ENCODE measurements around the gene MAP3K5.
A peak's percentile ranks its signal among the peaks of the same experiment; 100 is the strongest.

The MAP3K5 gene

GRCh38 chr6:136652656-136653055 lies 139.6 kb downstream of the MAP3K5 start:
- in situ Hi-C loops (cut with MboI; ENCODE audit: low pct_unique_long_range_greater_than_20kb, low sequenced_read_pairs, unreplicated experiment), result no loop called here
- DNase-seq (ENCODE audit: low spot score), result no peak
- no peak for TF ChIP-seq CTCF (IDR thresholded peaks at IDR 0.05; ENCODE audit: extremely low read depth, insufficient read depth, missing control alignments)

GRCh38 chr6:136651982-136652381 lies 140.3 kb downstream of the MAP3K5 start:
- in situ Hi-C loops (cut with MboI; ENCODE audit: low pct_unique_long_range_greater_than_20kb, low sequenced_read_pairs, unreplicated experiment), result no loop called here
- TF ChIP-seq CTCF (IDR thresholded peaks at IDR 0.05; ENCODE audit: extremely low read depth, insufficient read depth, missing control alignments), result no peak
- no peak for DNase-seq (ENCODE audit: low spot score)

GRCh38 chr6:136647363-136647852 lies 144.9 kb downstream of the MAP3K5 start:
- in situ Hi-C loops (cut with MboI; ENCODE audit: low pct_unique_long_range_greater_than_20kb, low sequenced_read_pairs, unreplicated experiment), result loop anchor here (10.0 kb wide), 1 partner anchor 147 kb away; the partner anchor contains the start of gene MAP3K5
- no peak for TF ChIP-seq CTCF (IDR thresholded peaks at IDR 0.05; ENCODE audit: extremely low read depth, insufficient read depth, missing control alignments)
- DNase-seq (ENCODE audit: low spot score), result peak; percentile 38

GRCh38 chr6:136646377-136646776 lies 145.9 kb downstream of the MAP3K5 start:
- no peak for TF ChIP-seq CTCF (IDR thresholded peaks at IDR 0.05; ENCODE audit: extremely low read depth, insufficient read depth, missing control alignments)
- in situ Hi-C loops (cut with MboI; ENCODE audit: low pct_unique_long_range_greater_than_20kb, low sequenced_read_pairs, unreplicated experiment), result loop anchor here (10.0 kb wide), 1 partner anchor 148 kb away; the partner anchor contains the start of gene MAP3K5
- no peak for DNase-seq (ENCODE audit: low spot score)

- DNase-seq (ENCODE audit: low spot score), result no peak
- TF ChIP-seq CTCF (IDR thresholded peaks at IDR 0.05; ENCODE audit: extremely low read depth, insufficient read depth, missing control alignments), result no peak
- in situ Hi-C loops (cut with MboI; ENCODE audit: low pct_unique_long_range_greater_than_20kb, low sequenced_read_pairs, unreplicated experiment), result loop anchor here (10.0 kb wide), 1 partner anchor 150 kb away; the partner anchor contains the start of gene MAP3K5
Measured at GRCh38 chr6:136644597-136644952, 147.7 kb downstream of the MAP3K5 start.

- DNase-seq (ENCODE audit: low spot score), result peak; percentile 41
Measured at GRCh38 chr6:136643850-136644596, 148.3 kb downstream of the MAP3K5 start.

More at GRCh38 chr6:136643850-136644596, 148.3 kb downstream of the MAP3K5 start:
- in situ Hi-C loops (cut with MboI; ENCODE audit: low pct_unique_long_range_greater_than_20kb, low sequenced_read_pairs, unreplicated experiment), result loop anchor here (10.0 kb wide), 1 partner anchor 151 kb away; the partner anchor contains the start of gene MAP3K5
- peak; percentile 86 for TF ChIP-seq CTCF (IDR thresholded peaks at IDR 0.05; ENCODE audit: extremely low read depth, insufficient read depth, missing control alignments)
